HepG2 (cell line): ENCODE data around the gene NEDD4L.

Source experiments
- CBX2 ChIP-seq, 2 experiments: fragments of 200-600 bp in 1 of 2; sonication (generic); formaldehyde crosslinking in 1 of 2; IDR thresholded peaks; 2 replicates each; pipeline versions ENCODE4 v1.7.0 to v1.8.1; 2018 to 2022; ENCODE audit warnings: low read depth in 2 of 2, low read length in 1 of 2, mild to moderate bottlenecking in 1 of 2, missing genetic modification reagents in 1 of 2
- EZH2 ChIP-seq: conservative IDR thresholded peaks from 2 replicates; pipeline ENCODE4 v1.6.1; 2012; ENCODE audit warnings: mild to moderate bottlenecking, low read depth, low read length, moderate library complexity
- XRCC5 ChIP-seq: fragments of 200-400 bp; formaldehyde crosslinking; optimal IDR thresholded peaks from 2 replicates; pipeline ENCODE3; 2017; ENCODE audit warnings: mild to moderate bottlenecking, low read length
- ZNF142 ChIP-seq: sonication (generic); formaldehyde crosslinking; IDR thresholded peaks from 2 replicates; pipeline ENCODE4 v1.4.0; 2020; ENCODE audit warnings: missing genetic modification reagents
- ZNF281 ChIP-seq: sonication (generic); formaldehyde crosslinking; IDR thresholded peaks from 2 replicates; pipeline ENCODE4 v1.4.0; 2020; ENCODE audit warnings: missing genetic modification reagents, borderline replicate concordance
- ZNF3 ChIP-seq: IDR thresholded peaks from 2 replicates; pipeline ENCODE4 v1.7.0; 2017; ENCODE audit warnings: inconsistent platforms

- TF ChIP-seq CBX2 (IDR thresholded peaks at IDR 0.05; ENCODE audit: low read depth, low read length) (no peak), CBX2 (CRISPR knock-in tag; IDR thresholded peaks at IDR 0.05; ENCODE audit: low read depth) (no peak), XRCC5 (no peak), ZNF3 (no peak), ZNF281 (CRISPR knock-in tag) (no peak), ZNF142 (CRISPR knock-in tag) (no peak), EZH2 (no peak)
Observed at GRCh38 chr18:58354791-58355190, 310.8 kb downstream of the NEDD4L start.
